IPS-15b (cell line): ENCODE measurements around the gene COLGALT1.

Source experiments
- H3K27me3 ChIP-seq: one replicate; pipeline ENCODE4 v1.6.1; 2013; ENCODE audit warnings: low read length; ENCODE audit not compliant: control insufficient read depth, insufficient read depth
- H3K36me3 ChIP-seq: one replicate; pipeline ENCODE4 v1.6.1; 2013; ENCODE audit warnings: low read length; ENCODE audit not compliant: control insufficient read depth, insufficient read depth
- H3K4me1 ChIP-seq: one replicate; pipeline ENCODE4 v1.6.1; 2013; ENCODE audit warnings: mild to moderate bottlenecking, low read length; ENCODE audit not compliant: control insufficient read depth, insufficient read depth
- H3K4me3 ChIP-seq: one replicate; pipeline ENCODE4 v1.5.1; 2013; ENCODE audit warnings: low read depth, low read length
- H3K9ac ChIP-seq: one replicate; pipeline ENCODE4 v1.6.1; 2013; ENCODE audit warnings: low read depth, mild to moderate bottlenecking, low read length
- H3K9me3 ChIP-seq: one replicate; pipeline ENCODE4 v1.6.1; 2013; ENCODE audit warnings: mild to moderate bottlenecking, low read length; ENCODE audit not compliant: control insufficient read depth, insufficient read depth

COLGALT1 gene

DNA sequence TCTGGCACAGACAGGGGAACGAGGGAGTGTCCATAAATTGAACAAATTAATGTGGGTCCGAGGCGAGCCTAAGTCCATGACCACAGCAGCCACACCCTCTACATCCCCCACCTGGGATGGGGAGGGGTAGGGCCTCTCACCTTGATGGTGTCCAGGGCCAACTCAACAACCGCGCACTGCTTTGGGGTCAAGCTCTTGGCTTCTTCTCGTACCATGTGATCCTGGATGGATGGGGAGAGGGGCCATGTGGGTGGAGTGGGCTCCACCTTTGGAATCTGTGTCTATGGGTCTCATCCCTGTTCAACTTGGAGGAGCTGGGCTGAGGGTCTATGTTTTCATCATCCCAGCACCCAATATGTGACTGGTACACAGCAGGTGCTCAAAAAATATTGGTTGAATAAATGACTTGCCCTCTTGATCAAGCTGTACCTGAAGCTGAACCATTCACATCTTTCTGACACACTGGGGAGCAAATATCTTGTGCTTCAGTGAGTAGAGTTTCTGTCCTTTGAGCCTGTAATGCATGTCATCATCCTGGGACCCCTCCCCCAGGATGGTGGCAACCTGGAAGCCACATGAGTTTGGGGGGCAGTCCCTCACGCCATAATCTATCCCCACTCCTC is 62.9 kb downstream of the COLGALT1 start:
- Histone ChIP-seq H3K36me3 (peaks cover 11% of the 10 kb centered on the region), H3K27me3 (no peaks in the 10 kb centered on the region)

DNA sequence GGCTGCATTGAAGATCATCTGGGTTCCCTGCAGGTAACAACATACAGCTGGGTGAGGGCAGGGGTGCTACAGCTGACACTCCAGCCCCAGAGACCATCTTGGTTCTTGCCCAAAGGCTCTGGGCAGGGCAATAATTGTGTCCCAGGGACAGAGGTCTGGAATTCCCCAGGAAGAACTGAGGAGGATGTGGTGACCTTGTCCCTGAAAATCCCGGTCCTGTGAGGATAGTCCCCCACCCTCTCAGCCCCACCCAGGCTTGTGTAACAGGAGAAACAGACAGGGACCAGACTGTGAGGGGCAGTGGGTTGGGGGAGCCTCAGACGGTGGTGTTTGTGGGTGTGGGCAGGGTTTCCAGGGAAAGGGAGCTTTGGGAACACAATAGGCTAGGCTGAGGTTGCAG is 63.5 kb downstream of the COLGALT1 start:
- no peaks in the 10 kb centered on the region for H3K9me3 ChIP-seq
- no peaks in the 10 kb centered on the region for H3K4me1 ChIP-seq
- peaks cover 13% of the 10 kb centered on the region for H3K36me3 ChIP-seq
- no peaks in the 10 kb centered on the region for H3K27me3 ChIP-seq
- H3K9ac ChIP-seq = no peak overlapping the region
- H3K4me3 ChIP-seq = no peak overlapping the region

More for the DNA sequence above, 62.9 kb downstream of the COLGALT1 start:
- Histone ChIP-seq H3K4me1 (no peaks in the 10 kb centered on the region), H3K9ac (no peak overlapping the region), H3K4me3 (no peak overlapping the region), H3K9me3 (no peaks in the 10 kb centered on the region)

DNA sequence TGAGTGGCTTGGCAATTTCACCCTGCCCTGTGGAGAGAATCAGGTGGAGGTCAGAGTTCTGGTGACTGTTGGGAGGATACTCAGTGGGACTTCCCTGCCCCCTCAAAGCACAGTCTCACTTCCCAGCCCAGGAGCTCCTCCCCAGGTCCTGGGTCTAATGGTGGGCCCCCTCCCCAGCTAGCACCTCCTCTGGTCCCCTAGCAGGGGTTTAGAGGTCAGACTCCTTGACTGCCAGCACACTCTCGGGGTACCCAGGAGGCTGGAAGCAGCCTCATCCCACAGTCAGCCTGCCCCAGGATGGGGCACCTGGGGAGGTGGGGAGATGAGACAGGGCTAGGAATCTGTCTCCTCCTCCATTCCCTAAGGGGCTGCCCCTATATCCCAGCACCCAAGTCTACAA is 65.2 kb downstream of the COLGALT1 start:
- peaks cover 17% of the 10 kb centered on the region for H3K36me3 ChIP-seq
- H3K9ac ChIP-seq = no peak overlapping the region

DNA sequence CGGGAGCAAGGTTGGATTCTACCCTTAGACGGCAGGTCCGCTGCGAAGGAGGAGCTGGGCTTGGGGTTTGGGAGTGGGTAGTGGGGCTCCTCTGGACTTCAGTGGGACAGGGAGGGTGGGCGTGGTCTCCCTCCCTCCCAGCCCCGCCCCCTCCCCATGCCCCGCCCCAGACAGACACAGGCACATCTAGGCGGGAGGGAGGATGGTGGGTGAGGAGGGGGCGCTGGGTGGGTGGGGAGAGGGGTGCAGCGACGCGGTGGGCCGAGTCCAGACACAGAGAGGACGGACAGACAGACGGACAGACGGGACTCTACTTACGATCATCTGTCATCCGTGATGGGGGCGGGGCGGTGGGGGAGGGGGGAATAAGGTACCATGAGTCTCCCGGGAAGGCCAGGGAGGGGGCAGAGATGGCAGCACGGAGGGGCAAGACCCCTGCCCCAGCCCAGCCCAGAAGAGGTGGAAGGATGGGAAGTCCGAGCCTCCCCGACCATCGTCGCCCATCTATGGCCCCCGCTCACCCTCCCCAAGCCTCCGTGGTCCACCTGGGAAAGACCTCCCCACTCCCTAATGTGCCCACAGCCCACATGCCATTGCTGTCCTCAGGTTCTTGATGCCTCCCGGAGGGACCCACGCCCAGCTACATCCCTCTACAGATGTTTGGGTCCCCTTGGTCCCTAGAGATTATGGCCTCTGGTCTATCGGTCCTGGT is 67.9 kb downstream of the COLGALT1 start:
- Histone ChIP-seq H3K4me3 (no peak overlapping the region), H3K9ac (no peak overlapping the region), H3K27me3 (no peaks in the 10 kb centered on the region), H3K4me1 (no peaks in the 10 kb centered on the region), H3K36me3 (peaks cover 27% of the 10 kb centered on the region), H3K9me3 (no peaks in the 10 kb centered on the region)

More for the DNA sequence above, 65.2 kb downstream of the COLGALT1 start:
- H3K27me3 ChIP-seq = no peaks in the 10 kb centered on the region
- H3K4me1 ChIP-seq = no peaks in the 10 kb centered on the region
- no peaks in the 10 kb centered on the region for H3K9me3 ChIP-seq
- H3K4me3 ChIP-seq = no peak overlapping the region

DNA sequence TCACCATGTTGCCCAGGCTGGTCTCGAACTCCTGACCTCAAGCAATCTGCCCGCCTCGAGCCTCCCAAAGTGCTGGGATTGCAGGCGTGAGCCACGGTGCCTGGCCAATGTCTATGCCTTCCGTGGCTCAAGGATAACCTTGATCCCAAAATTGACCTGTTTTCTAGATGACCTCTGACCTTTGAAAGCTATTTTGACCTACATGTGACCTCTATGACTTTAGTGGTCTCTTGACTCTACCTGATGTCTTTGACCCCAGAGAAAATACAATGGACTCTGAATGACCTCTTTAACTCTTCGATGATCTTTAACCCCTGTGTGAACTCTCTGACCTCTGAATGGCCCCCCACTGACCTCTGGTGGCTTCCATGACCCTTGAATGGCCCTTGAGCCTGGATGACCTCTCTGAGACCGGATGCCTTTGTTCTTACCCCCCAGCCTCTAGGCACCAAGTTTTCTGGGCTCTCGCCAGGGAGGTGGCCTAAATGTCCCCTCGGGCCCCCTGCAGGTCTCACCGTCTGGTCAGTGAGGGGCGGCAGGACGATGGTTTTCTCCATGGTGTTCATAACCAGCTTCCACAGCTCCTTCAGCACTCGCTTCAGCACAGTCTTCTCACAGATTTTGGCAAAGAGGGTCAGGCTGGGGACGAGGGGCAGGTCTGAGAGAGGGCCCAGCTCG is 69.0 kb downstream of the COLGALT1 start:
- Histone ChIP-seq H3K4me3 (no peak overlapping the region), H3K9ac (no peak overlapping the region), H3K4me1 (no peaks in the 10 kb centered on the region)

DNA sequence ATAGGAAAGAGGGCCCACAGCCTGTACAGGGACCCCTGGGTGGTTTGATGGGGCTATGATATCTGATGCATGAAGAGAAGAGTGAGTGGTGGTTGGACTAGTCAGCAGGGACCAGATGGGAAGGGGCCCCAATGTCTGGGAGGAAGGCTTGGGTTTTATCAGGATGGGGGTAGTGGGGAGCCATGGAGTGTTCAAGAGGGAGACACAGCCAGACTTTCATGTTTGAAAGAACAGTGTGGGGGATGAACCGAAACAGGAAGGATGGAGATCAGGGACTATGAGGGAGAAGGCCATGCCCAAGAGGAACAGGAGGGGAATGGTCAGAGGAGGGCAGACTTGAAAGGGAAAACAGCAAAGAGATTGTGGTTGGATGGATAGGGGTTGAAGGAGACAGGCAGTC is 69.6 kb downstream of the COLGALT1 start:
- no peaks in the 10 kb centered on the region for H3K4me1 ChIP-seq
- no peak overlapping the region for H3K9ac ChIP-seq
- H3K36me3 ChIP-seq = peaks cover 29% of the 10 kb centered on the region
- H3K27me3 ChIP-seq = no peaks in the 10 kb centered on the region
- H3K9me3 ChIP-seq = no peaks in the 10 kb centered on the region
- no peak overlapping the region for H3K4me3 ChIP-seq

More for the DNA sequence above, 69.0 kb downstream of the COLGALT1 start:
- no peaks in the 10 kb centered on the region for H3K9me3 ChIP-seq
- peaks cover 29% of the 10 kb centered on the region for H3K36me3 ChIP-seq
- no peaks in the 10 kb centered on the region for H3K27me3 ChIP-seq

DNA sequence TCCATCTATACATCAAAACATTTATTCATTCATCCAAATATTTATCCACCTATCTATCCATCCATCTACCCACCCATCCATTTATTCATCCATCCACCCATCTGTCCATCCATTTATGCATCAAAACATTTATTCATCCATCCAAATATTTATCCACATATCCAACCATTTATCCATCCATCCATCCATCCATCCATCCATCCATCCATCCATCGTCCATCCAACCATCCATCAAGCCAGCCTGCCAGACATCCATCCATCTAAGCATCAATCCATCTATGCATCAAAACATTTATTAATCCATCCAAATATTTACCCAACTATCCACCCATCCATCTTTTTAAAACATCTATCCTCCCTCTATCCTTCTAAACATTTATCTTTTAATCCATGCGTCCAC is 70.5 kb downstream of the COLGALT1 start:
- peaks cover 33% of the 10 kb centered on the region for H3K36me3 ChIP-seq
- H3K9ac ChIP-seq = no peak overlapping the region
- H3K9me3 ChIP-seq = no peaks in the 10 kb centered on the region
- H3K4me3 ChIP-seq = no peak overlapping the region
- no peaks in the 10 kb centered on the region for H3K27me3 ChIP-seq
- H3K4me1 ChIP-seq = no peaks in the 10 kb centered on the region

DNA sequence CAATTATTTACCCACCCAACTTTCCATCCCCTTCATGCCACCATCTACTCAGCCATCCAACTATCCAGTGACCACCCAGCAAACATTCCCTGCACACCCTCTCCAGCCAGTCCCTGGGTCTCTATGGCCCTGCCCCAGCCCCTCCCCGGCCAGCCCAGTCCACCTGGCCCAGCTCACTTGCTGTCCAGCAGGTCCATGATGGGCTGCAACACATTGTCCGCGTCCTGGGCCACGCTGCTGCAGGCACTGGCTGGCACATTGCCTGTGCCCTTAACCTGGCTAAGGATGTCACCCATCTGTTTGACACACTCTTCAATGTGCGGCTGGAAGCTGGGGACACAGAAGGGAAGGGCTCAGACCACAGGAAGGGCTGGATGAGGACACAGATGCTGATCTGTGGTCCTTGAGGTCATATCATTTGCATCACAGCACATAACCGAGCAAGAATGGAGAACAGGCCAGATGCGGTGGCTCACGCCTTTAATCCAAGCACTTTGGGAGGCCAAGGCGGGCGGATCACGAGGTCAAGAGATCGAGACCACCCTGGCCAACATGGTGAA is 71.1 kb downstream of the COLGALT1 start:
- H3K9me3 ChIP-seq = no peaks in the 10 kb centered on the region
- H3K36me3 ChIP-seq = peaks cover 33% of the 10 kb centered on the region

DNA sequence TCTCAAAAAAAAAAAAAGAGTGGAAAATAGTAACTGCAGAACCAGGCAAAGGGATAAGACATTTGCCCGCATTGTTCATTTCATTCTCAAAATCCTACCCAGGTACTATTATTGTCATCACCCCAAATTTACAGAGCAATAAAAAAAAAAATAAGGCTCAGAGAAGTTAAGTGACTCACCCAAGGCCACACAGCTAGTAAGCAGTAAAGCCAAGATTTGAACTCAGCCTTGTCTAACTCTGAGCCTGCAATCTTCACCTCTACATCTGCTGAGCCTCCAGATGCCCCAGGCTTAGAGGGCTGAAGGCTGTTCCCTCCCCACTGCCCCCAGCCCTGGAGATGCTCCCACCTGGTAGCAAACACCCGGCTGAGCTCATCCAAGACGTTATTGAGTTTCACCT is 71.7 kb downstream of the COLGALT1 start:
- Histone ChIP-seq H3K4me1 (no peaks in the 10 kb centered on the region), H3K27me3 (no peaks in the 10 kb centered on the region), H3K36me3 (peaks cover 33% of the 10 kb centered on the region), H3K4me3 (no peak overlapping the region), H3K9ac (no peak overlapping the region), H3K9me3 (no peaks in the 10 kb centered on the region)

More for the DNA sequence above, 71.1 kb downstream of the COLGALT1 start:
- no peak overlapping the region for H3K4me3 ChIP-seq
- H3K4me1 ChIP-seq = no peaks in the 10 kb centered on the region
- no peak overlapping the region for H3K9ac ChIP-seq
- H3K27me3 ChIP-seq = no peaks in the 10 kb centered on the region

DNA sequence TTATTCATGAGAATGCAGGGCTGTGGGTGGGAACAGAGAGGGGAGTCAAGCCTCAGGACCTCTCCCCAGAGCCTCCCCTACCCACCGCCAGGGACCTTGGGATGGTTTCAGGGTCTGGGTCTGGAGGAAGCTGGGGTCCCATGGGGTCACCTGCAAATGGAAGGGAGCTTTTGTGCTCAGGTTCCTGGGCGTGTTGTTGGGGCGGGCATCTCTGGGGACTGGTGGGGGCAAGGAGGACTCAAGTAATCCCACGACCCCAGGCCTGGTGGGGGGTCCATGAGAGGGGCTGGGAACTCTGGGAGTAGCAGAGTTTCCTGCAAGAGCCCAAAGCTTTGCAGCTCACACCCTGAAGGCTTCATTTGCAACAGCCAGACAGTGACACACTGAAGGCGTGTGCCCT is 72.5 kb downstream of the COLGALT1 start:
- Histone ChIP-seq H3K9ac (no peak overlapping the region), H3K4me3 (no peak overlapping the region), H3K36me3 (peaks cover 35% of the 10 kb centered on the region), H3K9me3 (no peaks in the 10 kb centered on the region), H3K4me1 (no peaks in the 10 kb centered on the region), H3K27me3 (no peaks in the 10 kb centered on the region)

DNA sequence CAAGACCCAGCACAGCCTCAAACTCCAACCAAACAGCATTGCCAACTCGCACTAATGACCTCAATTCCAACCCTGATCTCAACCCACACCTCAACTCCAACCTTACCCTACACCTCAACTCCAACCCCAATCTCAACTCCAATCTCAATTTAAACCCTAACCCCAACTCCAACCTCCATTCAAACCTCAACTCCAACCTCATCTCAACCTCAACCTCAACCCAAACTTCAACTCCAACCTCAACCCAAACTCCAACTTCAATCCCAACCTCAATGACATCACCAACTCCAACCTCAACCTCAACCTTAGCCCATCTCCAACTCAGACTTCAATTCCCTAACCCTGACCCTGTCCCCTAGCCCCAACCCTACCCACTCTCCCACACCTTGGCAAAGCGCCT is 74.3 kb downstream of the COLGALT1 start:
- Histone ChIP-seq H3K4me1 (no peaks in the 10 kb centered on the region), H3K36me3 (peaks cover 30% of the 10 kb centered on the region), H3K9ac (no peak overlapping the region), H3K27me3 (no peaks in the 10 kb centered on the region), H3K4me3 (no peak overlapping the region), H3K9me3 (no peaks in the 10 kb centered on the region)
